Measurements from ENCODE around the gene ST7L.

- TF ChIP-seq CTCF (conservative IDR thresholded peaks at IDR 0.05 in 1 of 2, IDR thresholded peaks at IDR 0.05 in 1 of 2; ENCODE audit: extremely low read depth in 1 of 2, insufficient read depth in 1 of 2, low read depth in 1 of 2, low read length in 2 of 2) (no peak), EZH2 (IDR thresholded peaks at IDR 0.05; ENCODE audit: borderline replicate concordance, low read length) (no peak)
These were observed 15.4 kb downstream of the ST7L start for GRCh38 chr1:112603541-112603940.

Measured in mammary epithelial cell (primary cell).